Stimulated activated CD4-positive, alpha-beta T cell treated with anti-CD3 and anti-CD28 coated beads, Interleukin-15, amount 100 ng/mL, for 48 hours (primary cell): ENCODE results near the gene CDK17.
"Not testable (repeated sequence)": the region's sequence is repeated elsewhere in the genome, so short reads cannot be mapped to it uniquely, and the experiment has no call there.

Experiments
- DNase-seq, 2 donors: peaks; one replicate each; pipeline ENCODE4 v3.0.0-alpha.2; 2020; ENCODE audit warnings: low read depth in 2 of 2

CDK17 gene

DNA sequence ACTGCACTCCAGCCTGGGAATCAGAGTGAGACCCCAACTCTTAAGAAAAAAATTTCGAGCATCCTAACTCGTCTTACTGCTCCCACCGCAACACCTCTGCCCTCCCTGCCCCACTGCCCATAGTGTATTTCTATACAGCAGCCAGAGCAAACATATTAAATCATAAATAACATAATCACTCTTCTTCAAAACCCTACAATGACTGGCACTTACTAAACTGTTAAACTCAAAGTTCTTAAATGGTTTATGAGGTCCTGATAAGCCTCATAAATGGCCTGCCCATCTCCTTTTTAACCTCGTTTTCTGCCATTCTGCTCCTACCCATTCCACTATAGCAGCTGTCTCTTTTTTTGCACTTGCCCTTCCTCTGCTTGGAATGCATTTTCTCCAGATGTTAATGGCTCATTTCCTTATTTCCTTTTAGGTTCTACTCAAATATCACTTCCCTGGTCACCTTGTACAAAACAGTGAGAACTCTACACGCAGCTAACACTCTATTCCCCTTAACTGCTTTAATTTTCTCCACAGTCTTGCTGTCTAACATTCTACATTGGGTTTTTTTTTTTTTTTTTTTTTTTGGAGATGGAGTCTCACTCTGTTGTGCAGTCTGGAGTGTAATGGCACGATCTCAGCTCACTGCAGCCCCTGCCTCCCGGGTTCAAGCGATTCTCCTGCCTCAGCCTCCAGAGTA lies 45.2 kb downstream of the CDK17 start:
- no peak for DNase-seq

GRCh38 chr12:96354326-96354725 lies 45.9 kb downstream of the CDK17 start:
- DNase-seq: no peak

- DNase-seq: no peak
Measured at GRCh38 chr12:96352161-96352835, 47.9 kb downstream of the CDK17 start.

GRCh38 chr12:96350982-96351381 lies 49.3 kb downstream of the CDK17 start:
- no peak for DNase-seq

DNA sequence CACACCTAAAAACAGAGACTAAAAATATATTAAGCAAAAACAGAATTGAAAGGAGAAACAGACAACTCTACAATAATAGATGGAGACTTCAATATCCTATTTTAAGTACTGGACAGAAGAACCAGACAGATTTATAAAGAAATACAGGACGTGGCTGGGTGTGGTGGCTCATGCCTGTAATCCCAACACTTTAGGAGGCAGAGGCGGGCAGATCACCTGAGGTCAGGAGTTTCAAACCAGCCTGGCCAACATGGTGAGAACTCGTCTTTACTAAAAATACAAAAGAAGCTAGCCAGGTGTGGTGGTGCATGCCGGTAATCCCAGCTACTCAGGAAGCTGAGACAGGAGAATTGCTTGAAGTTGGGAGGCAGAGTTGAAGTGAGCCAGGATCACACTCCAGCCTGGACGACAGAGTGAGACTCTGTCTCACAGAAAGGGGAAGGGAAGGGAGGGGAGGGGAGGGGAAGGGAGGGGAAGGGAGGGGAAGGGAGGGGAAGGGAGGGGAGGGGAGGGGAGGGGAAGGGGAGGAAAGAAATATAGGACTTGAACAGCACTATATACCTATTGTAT lies 53.0 kb downstream of the CDK17 start:
- no peak for DNase-seq

DNA sequence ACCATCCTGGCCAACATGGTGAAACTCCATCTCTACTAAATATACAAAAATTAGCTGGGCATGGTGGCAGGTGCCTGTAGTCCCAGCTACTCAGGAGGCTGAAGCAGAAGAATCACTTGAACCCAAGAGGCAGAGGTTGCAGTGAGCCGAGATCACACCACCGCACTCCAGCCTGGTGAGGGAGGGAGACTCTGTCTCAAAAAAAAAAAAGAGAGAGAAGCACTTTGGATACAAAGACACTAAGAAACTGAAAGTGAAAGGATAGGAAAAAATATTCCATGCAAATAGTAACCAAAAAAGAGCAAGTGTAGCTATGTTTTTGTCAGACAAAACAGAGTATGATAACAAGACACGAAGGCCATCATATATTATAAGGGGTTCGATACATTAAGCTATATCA lies 53.5 kb downstream of the CDK17 start:
- DNase-seq: not testable (repeated sequence)

- no peak for DNase-seq
Measured at GRCh38 chr12:96344124-96344695, 56.0 kb downstream of the CDK17 start.

GRCh38 chr12:96343347-96343954 lies 56.8 kb downstream of the CDK17 start:
- DNase-seq: no peak

GRCh38 chr12:96339666-96340065 lies 60.6 kb downstream of the CDK17 start:
- not testable (repeated sequence) for DNase-seq

- DNase-seq: no peak
Measured at GRCh38 chr12:96338852-96339471, 61.3 kb downstream of the CDK17 start.

DNA sequence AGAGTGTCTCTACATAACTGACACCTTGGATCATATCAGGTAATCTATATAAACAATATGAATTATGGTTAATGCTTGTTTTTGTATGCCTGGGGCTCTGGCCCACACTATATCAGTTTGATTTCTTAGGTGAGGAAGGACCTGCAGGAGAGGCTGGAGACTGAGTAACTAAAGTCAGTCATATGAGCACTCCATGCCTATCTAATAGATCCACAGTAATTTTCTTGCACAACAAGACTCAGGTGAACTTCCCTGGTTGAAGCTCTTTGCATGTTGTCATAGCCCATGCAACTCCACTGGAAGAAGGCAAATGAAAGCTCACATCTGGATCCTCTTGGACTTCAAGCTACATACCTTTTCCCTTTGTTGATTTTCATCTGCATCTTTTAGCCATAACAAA lies 62.3 kb downstream of the CDK17 start:
- no peak for DNase-seq

DNA sequence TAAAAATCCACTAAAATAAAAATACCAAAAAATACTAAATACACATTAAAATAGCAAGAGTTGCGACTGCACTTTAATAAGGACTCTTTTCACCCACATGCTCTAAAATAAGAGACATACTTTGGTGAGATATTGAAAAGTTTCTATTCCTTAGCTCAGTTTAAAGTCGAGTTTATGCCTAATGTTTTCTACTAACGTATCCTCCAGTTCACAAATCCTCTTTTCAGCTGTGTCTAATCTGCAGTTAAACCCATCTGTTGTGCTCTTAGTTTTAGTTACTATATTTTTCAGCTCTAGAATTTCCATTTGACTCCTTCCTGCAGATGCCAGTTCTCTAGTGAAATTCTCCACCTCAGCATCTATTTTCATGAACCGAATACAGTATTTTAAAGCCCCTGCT lies 63.8 kb downstream of the CDK17 start:
- DNase-seq: no peak

DNA sequence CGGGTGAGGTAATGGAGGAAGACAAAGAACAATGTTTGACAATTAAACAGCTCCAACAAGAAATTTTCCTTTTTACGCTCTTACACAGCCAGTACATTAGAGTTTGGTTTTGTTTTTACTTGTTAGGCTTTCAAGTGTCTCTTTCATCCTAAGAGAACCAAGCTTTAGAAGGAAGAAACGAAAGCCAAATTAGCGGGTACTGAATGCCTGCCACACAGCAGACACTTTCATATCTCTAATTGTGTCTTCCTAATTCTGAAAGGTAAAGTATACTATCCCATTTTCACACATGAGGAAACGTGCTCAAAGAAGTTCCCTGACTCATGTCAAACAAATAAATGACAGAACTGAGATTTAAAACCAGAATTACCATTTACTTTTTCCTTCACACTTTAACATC lies 65.0 kb downstream of the CDK17 start:
- DNase-seq: no peak

GRCh38 chr12:96334502-96334901 lies 65.7 kb downstream of the CDK17 start:
- no peak for DNase-seq

DNA sequence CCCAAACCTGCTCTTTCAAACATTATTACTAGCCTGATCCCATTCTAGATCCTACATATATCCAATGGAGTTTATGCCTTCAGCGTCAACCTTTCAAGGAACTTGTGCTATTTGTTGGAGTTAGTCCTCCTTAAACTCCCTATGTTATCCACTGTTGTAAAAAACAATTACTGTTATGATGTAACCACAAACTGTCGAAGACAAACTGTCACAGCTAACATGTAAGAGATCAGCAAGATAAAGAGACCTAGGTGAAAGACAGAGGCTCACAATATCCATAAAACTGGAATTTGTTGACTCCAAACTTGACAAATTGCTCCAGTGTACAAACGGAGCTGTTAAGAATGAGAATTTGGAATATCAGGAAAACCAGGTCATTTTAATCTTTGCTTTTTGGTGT lies 70.7 kb downstream of the CDK17 start:
- no peak for DNase-seq

DNA sequence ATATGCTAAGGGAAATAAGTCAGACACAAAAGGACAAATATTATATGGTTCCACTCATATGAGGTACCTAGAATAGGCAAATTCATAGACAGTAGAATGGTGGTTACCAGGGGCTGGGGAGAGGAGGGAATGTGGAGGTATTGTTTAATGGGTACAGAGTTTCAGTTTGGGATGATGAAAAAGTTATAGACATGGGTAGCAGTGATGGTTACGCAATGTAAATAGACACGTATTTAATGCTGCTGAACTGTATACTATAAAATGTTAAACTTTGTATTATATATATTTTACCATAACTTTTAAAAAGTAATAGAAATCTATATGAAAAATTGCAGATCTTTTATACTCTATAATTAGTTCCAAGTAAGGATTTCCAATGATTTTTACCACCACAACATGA lies 71.2 kb downstream of the CDK17 start:
- no peak for DNase-seq

- DNase-seq: no peak
Measured at GRCh38 chr12:96327889-96328288, 72.3 kb downstream of the CDK17 start.

DNA sequence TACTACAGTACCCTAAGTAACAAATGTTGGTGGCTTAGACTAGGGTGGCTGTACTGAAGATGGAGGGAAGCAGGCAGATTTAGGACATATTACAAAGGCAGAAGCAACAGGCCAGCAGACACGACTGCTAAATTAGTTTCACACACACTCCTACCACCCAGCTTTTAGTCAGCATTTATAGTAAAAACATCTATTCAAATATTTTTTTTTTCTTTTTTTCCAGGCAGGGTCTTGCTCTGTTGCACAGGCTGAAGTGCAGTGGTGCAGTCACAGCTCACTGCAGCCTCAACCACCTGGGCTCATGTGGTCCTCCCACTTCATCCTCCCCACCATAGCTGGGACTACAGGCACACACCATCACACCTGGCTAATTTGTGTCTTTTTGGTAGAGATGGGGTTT lies 72.9 kb downstream of the CDK17 start:
- DNase-seq: no peak

GRCh38 chr12:96326628-96327227 lies 73.5 kb downstream of the CDK17 start:
- no peak for DNase-seq

DNA sequence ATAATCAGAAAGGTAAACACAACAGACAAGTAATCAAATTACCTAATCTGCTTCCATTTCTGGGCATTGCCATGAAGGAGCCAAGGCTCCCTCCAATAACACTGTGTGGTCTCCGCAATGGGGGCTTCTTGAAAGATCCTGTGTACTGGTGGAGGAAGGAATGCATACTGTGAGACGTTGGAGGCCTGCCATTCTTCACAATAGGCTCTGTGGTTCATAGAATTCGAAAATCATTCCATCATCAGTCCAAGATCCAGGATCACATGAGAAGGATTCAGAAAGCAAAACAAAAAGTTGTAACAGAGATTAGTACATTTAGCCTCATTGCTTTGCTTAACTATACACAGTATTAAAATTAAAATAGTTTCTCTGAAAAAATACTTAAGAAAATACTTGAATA lies 76.3 kb downstream of the CDK17 start:
- DNase-seq: no peak

- DNase-seq: no peak
Measured at GRCh38 chr12:96322720-96323119, 77.5 kb downstream of the CDK17 start.

DNA sequence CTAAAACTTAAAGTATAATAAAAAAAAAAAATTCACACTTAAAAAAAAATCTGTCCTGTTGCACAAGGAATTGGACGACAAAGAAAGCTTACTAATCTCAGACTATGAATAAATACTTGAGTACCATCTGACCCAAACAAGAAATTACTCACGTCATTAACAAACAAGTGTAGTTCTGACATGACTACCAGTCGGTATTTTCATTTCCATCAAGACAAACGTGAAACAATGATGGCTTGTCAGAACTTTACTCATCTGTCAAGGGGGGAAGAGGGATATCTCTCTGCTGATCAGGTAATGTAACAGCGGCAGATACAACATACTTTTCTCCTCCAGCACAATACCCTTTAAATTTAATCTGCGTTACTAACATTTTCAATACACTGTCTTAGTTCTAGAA lies 78.3 kb downstream of the CDK17 start:
- no peak for DNase-seq
